SJCRH30 (cell line): ENCODE measurements around the gene AKAP6. TPM values are rescaled to one million over a fixed set of nuclear protein-coding genes. Genes with fewer than 3 reads are reported as not detected.

Experiments
- DNase-seq, 2 experiments: peaks; one replicate each; pipeline ENCODE4 v3.0.0-alpha.2; 2015 to 2020
- H3K27ac ChIP-seq: fragments of 250-450 bp; sonication (Bioruptor Pico); 2 replicates; pipeline ENCODE4 v1.5.1; 2020; ENCODE audit warnings: mild to moderate bottlenecking, moderate library complexity
- H3K27me3 ChIP-seq: fragments of 250-450 bp; sonication (Bioruptor Pico); 2 replicates; pipeline ENCODE4 v1.5.1; 2020; ENCODE audit warnings: mild to moderate bottlenecking, moderate library complexity
- H3K36me3 ChIP-seq: fragments of 250-450 bp; sonication (Bioruptor Pico); 2 replicates; pipeline ENCODE4 v1.5.1; 2020; ENCODE audit warnings: mild to moderate bottlenecking, moderate library complexity
- H3K4me1 ChIP-seq: fragments of 250-450 bp; sonication (Bioruptor Pico); 2 replicates; pipeline ENCODE4 v1.5.1; 2020; ENCODE audit warnings: mild to moderate bottlenecking, moderate library complexity
- H3K4me3 ChIP-seq: fragments of 250-450 bp; sonication (Bioruptor Pico); 2 replicates; pipeline ENCODE4 v1.5.1; 2020; ENCODE audit warnings: mild to moderate bottlenecking, moderate library complexity
- H3K9me3 ChIP-seq: fragments of 250-450 bp; sonication (Bioruptor Pico); replicated peaks from 2 replicates; pipeline ENCODE4 v1.5.1; 2020; ENCODE audit warnings: mild to moderate bottlenecking, moderate library complexity
- total RNA-seq: library from RNA; depleted of rRNA; stranded (reverse); fragments of >200 nt; shearing (Covaris generic); gene quantifications from 2 replicates; pipeline ENCODE4 v1.2.3, GENCODE V29; 2014; rRNA removed

AKAP6 gene, protein sequence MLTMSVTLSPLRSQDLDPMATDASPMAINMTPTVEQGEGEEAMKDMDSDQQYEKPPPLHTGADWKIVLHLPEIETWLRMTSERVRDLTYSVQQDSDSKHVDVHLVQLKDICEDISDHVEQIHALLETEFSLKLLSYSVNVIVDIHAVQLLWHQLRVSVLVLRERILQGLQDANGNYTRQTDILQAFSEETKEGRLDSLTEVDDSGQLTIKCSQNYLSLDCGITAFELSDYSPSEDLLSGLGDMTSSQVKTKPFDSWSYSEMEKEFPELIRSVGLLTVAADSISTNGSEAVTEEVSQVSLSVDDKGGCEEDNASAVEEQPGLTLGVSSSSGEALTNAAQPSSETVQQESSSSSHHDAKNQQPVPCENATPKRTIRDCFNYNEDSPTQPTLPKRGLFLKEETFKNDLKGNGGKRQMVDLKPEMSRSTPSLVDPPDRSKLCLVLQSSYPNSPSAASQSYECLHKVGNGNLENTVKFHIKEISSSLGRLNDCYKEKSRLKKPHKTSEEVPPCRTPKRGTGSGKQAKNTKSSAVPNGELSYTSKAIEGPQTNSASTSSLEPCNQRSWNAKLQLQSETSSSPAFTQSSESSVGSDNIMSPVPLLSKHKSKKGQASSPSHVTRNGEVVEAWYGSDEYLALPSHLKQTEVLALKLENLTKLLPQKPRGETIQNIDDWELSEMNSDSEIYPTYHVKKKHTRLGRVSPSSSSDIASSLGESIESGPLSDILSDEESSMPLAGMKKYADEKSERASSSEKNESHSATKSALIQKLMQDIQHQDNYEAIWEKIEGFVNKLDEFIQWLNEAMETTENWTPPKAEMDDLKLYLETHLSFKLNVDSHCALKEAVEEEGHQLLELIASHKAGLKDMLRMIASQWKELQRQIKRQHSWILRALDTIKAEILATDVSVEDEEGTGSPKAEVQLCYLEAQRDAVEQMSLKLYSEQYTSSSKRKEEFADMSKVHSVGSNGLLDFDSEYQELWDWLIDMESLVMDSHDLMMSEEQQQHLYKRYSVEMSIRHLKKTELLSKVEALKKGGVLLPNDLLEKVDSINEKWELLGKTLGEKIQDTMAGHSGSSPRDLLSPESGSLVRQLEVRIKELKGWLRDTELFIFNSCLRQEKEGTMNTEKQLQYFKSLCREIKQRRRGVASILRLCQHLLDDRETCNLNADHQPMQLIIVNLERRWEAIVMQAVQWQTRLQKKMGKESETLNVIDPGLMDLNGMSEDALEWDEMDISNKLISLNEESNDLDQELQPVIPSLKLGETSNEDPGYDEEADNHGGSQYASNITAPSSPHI (N-terminal part only)
- 11.4 and 14.6 TPM in 2 replicates for total RNA-seq

DNA sequence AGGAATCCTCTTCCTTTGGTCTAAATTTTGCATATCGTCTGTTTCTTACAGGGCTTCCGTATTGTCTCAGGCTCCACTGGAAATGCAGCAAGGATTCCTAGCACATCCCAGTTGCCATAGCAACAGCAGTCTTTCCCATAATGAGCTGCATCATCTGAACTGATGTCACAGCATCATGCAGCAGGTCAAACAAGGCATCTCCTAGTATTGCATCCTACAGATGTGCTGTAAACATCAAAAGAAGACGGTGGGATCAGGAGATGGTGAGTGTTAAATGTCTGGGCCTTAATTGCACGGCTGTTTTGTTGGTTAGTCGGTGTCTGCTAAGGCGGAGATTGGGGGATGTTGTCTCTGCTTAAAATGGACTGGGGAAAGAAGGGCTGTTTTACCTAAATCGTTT lies at the start of gene AKAP6:
Gene AKAP6, plus strand, starts transcription at position 153 of the 400 bp plus-strand sequence. CDS start 104,196 bp downstream, outside the sequence.
- no peak within 1 kb of the TSS for H3K27ac ChIP-seq
- DNase-seq: peak; percentile 32 to 43
- H3K27me3 ChIP-seq: no peaks in the 10 kb centered on the region
- peaks cover 12% of the 10 kb centered on the region; the same call in 1 of the 2 replicates for H3K4me1 ChIP-seq
- H3K4me3 ChIP-seq: no peak within 1 kb of the TSS
- peaks cover 5% of the 10 kb centered on the region; the same call in 1 of the 2 replicates for H3K9me3 ChIP-seq
- H3K36me3 ChIP-seq: no peaks in the 10 kb centered on the region

DNA sequence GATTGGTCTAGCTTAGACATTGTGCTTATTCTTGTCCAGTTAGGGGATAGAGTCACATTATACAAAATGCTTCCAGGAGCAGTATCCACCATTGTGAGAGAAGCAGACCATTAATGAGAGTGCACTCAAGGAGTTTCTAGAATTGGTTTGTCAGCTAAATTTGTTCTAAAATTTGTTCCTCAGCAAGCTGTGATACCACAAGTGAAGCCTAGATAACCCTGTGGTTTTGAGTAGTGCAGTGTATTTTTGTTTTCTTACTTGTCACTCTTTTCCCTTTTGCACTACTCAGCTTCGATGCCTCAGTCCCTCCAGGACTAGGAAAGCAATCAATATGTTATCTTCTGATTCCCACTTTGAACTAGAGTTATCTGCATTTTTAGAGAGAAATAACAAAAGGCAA lies 42.5 kb upstream of the AKAP6 start:
- DNase-seq: no peak
- H3K9me3 ChIP-seq: peaks cover 7% of the 10 kb centered on the region; the same call in 1 of the 2 replicates
- no peaks in the 10 kb centered on the region for H3K27me3 ChIP-seq
- no peak overlapping the region for H3K27ac ChIP-seq
- no peak overlapping the region for H3K4me3 ChIP-seq
- no peaks in the 10 kb centered on the region for H3K4me1 ChIP-seq
- no peaks in the 10 kb centered on the region for H3K36me3 ChIP-seq

DNA sequence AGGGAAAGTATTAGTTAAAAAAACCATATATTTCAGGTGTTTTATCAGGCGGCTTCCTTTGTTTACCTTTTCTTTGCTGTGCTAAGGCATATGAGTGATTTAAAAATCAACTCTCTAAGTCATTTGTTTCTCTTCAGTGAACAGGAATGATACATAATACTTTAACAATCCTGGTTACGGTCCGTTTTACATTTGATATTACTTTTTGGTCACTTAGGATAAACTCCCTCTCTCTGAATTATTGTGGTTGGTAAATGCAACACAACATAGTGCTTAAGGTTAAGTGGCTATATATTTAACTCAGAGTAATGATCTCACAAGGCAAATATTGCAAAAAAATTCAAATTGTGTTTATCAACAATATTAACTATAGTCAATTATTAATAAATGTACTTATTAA lies 32.7 kb upstream of the AKAP6 start:
- H3K36me3 ChIP-seq: no peaks in the 10 kb centered on the region
- H3K4me3 ChIP-seq: no peak overlapping the region
- no peak overlapping the region for H3K27ac ChIP-seq
- H3K9me3 ChIP-seq: 0 out of 2 replicates have a peak, but pooled peaks cover 5% of the 10 kb centered on the region
- DNase-seq: no peak
- H3K4me1 ChIP-seq: peaks cover 10% of the 10 kb centered on the region
- H3K27me3 ChIP-seq: no peaks in the 10 kb centered on the region

DNA sequence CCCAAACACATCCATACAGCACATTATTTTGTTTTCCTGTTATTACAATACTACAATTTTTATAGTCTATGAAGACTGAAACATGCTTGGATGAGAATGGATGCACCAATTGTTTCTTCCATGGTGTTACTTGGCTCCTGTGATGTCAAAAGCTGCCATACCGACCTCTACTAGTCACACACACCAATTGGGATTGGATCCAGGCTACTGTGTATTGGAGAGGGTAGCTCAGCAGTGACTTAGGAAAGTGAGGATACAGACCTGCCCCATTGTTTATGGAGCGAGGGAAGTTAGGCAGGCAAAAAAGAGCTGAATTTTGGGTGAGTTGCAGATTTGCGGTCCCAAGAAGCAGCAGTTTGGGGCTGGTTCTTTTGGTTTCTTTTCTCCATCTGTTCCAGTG lies 30.8 kb upstream of the AKAP6 start:
- H3K4me1 ChIP-seq: peaks cover 10% of the 10 kb centered on the region
- DNase-seq: no peak
- H3K27me3 ChIP-seq: no peaks in the 10 kb centered on the region
- H3K9me3 ChIP-seq: 0 out of 2 replicates have a peak, but pooled peaks cover 5% of the 10 kb centered on the region
- H3K4me3 ChIP-seq: no peak overlapping the region
- H3K27ac ChIP-seq: no peak overlapping the region
- no peaks in the 10 kb centered on the region for H3K36me3 ChIP-seq

DNA sequence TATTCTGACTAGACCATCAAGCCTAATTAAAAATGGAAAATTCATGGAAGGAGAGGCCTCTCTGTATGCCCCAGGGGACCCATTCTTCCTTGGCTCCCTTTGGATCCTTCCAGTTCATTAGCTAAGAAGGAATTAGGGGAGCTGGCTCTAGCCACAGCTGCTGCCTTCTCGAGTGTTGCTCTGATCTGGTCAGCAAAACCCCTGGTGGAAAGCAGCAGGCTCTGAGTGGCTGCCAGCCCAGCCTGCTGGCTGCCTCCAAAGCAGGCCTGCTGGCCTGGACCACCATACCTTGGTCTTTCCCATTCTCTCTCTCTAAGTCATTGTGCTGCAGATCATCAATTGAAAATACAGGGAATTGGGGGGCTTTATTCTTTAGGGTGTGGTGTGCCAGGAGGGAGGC lies 29.0 kb upstream of the AKAP6 start:
- peak overlapping the region; percentile 1; the same call in 1 of the 2 replicates for H3K27ac ChIP-seq
- no peaks in the 10 kb centered on the region for H3K9me3 ChIP-seq
- H3K27me3 ChIP-seq: no peaks in the 10 kb centered on the region
- H3K4me1 ChIP-seq: peaks cover 10% of the 10 kb centered on the region
- H3K36me3 ChIP-seq: no peaks in the 10 kb centered on the region
- peak; percentile 63 to 75 for DNase-seq
- no peak overlapping the region for H3K4me3 ChIP-seq

DNA sequence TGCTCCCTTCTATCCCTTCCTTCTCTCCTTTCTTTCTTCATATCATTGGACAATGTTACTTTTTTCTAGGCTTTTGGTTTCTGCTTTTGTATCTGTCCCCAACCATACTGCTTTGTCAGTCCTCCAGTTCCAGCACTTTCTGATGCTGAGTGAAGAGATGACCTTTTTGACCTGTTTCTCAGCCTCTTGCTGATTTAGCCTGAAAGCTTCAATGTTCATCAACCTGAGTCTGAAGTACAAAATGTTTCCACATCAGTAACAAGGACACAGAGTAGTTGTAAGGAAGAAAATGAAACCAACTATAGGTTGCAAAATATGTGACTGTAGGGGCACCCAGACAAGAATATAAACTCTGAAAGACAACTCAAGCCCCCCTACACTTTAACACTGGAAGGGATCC lies 25.2 kb upstream of the AKAP6 start:
- Histone ChIP-seq H3K27me3 (no peaks in the 10 kb centered on the region), H3K9me3 (peaks cover 1% of the 10 kb centered on the region; the same call in 1 of the 2 replicates), H3K27ac (no peak overlapping the region), H3K4me3 (no peak overlapping the region), H3K36me3 (no peaks in the 10 kb centered on the region), H3K4me1 (peaks cover 38% of the 10 kb centered on the region)
- no peak for DNase-seq

DNA sequence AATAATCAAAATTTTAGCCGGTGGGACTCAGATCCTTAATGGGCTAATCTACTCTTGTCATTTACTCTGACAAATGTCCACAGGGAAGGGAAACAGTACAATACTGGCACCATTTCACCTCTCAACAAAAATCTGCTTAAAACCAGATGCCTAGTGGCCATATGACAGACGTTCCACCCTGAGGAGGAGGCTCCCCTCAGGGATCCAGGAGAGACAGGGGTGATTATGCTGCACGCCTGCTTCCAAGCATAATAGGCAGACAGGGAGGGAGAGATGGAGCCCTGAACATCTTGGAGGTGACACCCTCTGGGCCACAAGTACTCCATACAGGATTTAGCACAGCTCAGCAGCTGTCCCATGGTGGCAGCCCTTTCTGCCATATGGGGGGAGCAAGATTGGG lies 24.8 kb upstream of the AKAP6 start:
- H3K4me3 ChIP-seq: no peak overlapping the region
- H3K4me1 ChIP-seq: peaks cover 42% of the 10 kb centered on the region
- H3K27ac ChIP-seq: no peak overlapping the region
- DNase-seq: no peak
- H3K9me3 ChIP-seq: peaks cover 6% of the 10 kb centered on the region
- H3K27me3 ChIP-seq: no peaks in the 10 kb centered on the region
- no peaks in the 10 kb centered on the region for H3K36me3 ChIP-seq

DNA sequence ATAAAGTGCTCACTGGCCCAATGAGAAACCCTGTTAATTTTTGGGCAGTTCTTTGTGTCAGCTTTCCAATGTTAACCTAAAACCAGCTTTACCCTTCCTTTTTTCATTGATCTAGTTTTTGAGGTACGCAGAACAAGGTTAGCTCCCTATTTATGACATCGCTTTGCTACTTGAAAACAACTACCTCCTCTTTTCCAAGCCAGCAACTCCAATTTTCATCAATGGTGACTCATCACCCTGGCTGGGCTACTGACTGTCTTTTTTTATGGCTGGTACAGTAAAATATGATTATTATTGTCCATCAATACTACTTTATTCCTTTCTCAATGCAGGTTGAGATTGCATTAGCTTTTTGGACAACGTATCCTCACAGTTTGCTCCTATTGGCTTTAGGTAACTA lies 22.5 kb upstream of the AKAP6 start:
- Histone ChIP-seq H3K9me3 (peaks cover 10% of the 10 kb centered on the region), H3K27me3 (no peaks in the 10 kb centered on the region), H3K27ac (peak overlapping the region; percentile 96), H3K4me3 (no peak overlapping the region), H3K4me1 (peaks cover 32% of the 10 kb centered on the region), H3K36me3 (no peaks in the 10 kb centered on the region)
- no peak for DNase-seq

DNA sequence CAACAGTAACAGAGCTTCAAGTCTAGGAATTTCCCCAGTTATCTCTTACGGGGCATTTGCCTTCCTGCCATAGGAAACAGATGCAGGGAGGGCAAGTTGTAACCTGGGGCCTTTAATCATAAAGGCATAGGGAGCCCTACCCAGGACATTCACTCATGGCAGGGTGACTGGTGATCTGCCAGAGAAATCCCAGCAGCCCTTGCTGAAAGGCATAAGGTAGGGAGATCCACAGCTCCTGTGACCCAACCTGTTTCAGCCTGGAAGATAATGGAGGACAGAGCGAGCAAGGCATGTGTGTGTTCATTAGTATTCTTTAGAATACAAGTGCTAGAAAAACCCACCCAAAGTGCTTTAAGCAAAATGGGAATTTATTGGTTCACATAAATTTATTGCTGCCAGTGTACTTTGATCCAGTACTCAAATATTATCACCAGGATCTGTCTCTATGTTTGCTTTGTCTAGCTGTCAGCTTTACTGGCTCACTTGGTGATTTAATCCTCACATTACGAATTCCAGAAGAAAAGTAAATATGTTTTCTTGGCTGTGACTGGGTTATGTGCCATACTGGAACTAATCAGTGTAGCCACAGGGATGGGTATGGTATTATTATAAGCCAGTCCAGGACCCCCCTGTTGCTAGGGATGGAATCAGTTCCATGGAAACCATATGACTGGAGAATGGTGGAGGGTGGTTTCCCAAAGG lies 21.1 kb upstream of the AKAP6 start:
- peaks cover 32% of the 10 kb centered on the region for H3K4me1 ChIP-seq
- no peaks in the 10 kb centered on the region for H3K27me3 ChIP-seq
- no peaks in the 10 kb centered on the region for H3K36me3 ChIP-seq
- H3K4me3 ChIP-seq: peak overlapping the region; percentile 11
- DNase-seq: peak; percentile 86 to 93
- H3K27ac ChIP-seq: peak overlapping the region; percentile 96
- peaks cover 10% of the 10 kb centered on the region for H3K9me3 ChIP-seq

DNA sequence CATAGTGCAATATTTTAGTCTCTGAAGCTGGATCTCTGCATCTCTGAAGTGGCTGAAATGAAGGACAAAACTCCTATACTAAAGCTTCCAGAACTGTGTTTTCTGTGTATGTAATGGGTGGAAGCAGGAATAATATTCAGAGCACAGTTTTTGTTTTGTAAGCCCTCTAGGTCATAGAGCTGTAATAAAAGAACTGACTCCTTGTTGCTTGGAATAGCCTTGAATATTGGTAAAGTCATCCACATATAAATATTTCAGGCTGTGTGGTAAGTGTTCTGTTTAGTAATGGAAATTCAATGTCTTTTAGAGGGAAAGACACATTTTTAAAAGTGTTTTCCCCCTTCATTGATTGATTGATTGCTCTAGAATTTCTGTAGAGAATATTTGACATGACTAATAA lies 18.2 kb upstream of the AKAP6 start:
- Histone ChIP-seq H3K27me3 (no peaks in the 10 kb centered on the region), H3K9me3 (peaks cover 10% of the 10 kb centered on the region), H3K27ac (no peak overlapping the region), H3K4me1 (peaks cover 31% of the 10 kb centered on the region), H3K36me3 (no peaks in the 10 kb centered on the region), H3K4me3 (no peak overlapping the region)
- no peak for DNase-seq

DNA sequence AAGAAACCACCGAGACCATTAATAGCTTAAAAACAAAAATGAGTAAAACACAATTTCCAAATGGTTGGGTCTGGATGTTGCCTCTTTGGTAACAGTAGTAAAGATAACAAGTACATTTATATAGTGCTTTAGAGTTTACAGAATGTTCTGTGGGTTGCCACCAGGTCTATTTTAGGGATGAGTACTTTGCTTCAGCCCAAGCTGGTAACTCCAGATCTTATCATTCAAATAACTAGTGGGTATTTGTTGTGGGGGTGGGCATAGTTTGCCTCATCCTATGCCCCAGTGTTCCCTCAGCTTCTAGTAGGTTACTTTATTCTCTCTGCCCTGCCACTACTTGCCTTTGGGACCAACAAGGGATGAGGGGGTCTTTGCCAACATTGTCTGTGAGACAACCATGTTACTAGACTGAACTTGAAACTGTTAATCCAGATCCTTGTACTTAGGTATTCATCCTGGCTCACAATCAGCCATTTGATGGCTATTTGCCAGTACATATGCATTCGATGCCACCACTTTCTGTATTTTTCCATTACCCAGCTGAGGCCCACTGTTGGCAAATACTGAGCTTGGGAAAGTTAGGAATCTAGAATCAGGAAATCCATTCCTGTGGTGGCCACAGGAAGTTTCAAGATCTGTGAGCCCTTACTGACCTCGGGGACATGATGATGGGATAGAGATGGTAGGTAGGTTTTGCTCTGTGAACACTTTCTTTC lies 17.6 kb upstream of the AKAP6 start:
- Histone ChIP-seq H3K27me3 (no peaks in the 10 kb centered on the region), H3K27ac (no peak overlapping the region), H3K36me3 (no peaks in the 10 kb centered on the region), H3K9me3 (peaks cover 10% of the 10 kb centered on the region), H3K4me3 (no peak overlapping the region), H3K4me1 (peaks cover 25% of the 10 kb centered on the region)
- DNase-seq: no peak

DNA sequence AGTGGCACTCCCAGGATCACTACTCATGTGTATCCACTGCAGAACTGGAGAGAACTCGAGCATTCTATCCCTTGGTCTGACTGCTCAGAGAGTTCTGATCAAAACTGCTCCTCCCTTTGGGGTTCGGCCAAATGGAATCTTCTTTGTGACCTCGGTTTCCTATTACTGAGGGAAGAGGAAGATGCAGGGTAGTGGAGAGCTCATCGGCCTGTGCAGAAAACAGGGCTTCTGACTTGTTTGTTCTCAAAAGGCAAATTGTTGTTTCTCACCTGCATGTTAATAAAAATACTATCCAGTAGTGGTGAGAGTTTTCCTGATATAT lies 17.1 kb upstream of the AKAP6 start:
- H3K4me1 ChIP-seq: peaks cover 20% of the 10 kb centered on the region
- no peak overlapping the region for H3K27ac ChIP-seq
- H3K9me3 ChIP-seq: peaks cover 10% of the 10 kb centered on the region
- no peaks in the 10 kb centered on the region for H3K36me3 ChIP-seq
- no peak for DNase-seq
- H3K4me3 ChIP-seq: no peak overlapping the region
- no peaks in the 10 kb centered on the region for H3K27me3 ChIP-seq

DNA sequence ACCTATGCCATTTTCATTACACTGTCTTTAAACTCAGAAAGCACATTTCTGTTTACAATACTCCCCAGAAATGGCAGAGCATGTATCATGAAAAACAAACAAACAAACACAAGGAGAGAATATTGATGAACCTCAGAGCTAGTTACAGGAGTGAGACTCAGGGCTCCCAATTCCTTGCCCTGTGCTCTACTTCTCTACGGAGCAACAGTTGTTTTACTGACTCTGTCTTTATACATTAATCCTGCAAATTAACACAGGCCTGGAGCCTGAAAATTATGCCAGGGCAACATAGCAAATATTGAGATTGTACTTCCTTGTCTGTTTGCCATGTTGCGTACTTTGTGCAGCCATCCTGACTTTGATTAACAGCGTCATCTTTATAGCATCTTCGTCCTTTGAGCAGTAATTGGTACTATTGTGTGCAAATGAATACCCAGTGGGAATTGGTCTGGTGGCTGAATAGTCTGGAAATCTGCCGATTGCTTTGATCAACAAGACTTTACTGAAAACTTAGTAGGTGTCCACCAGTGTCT lies 15.2 kb upstream of the AKAP6 start:
- peaks cover 4% of the 10 kb centered on the region for H3K4me1 ChIP-seq
- peaks cover 8% of the 10 kb centered on the region for H3K9me3 ChIP-seq
- no peak for DNase-seq

More for the DNA sequence above, 15.2 kb upstream of the AKAP6 start:
- Histone ChIP-seq H3K27ac (no peak overlapping the region), H3K36me3 (no peaks in the 10 kb centered on the region), H3K4me3 (no peak overlapping the region), H3K27me3 (no peaks in the 10 kb centered on the region)
